Measurements from ENCODE around the gene SCO2.

SCO2 gene

DNA sequence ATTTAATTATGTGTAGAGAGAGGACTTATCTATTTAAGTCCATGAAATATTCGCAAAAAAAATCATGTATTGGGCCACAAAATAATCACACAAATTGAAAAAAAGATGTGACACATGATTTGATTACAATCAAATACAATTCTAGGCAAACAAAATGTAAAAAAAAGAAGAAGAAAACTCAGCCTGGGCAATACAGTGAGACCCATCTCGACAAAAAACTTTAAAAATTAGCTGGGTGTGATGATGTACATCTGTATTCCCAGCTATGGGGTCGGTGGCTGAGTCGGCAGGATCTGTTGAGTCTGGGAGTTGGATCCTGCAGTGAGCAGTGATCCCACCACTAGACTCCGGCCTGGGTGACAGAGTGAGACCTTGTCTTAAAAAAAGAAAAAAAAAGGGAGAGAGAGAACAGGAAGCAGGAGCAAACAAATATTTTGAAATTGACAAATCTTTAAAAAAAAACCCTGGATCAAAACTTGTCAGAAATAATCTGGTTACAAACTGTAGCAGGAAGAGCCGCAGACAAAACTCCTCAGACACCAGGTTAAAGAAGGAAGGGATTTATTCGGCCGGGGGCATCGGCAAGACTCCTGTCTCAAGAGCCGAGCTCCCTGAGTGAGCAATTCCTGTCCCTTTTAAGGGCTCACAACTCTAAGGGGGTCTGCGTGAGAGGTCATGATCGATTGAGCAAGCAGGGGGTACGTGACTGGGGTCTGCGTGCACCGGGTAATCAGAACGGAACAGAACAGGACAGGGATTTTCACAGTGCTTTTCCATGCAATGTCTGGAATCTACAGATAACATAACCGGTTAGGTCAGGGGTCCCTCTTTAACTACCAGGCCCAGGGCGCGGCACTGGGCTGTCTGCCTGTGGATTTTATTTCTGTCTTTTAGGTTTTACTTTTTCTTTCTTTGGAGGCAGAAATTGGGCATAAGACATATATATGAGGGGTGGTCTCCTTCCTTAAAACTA, 7.7 kb upstream of the SCO2 start:
- Histone ChIP-seq H3K4me3 (no peak overlapping the region), H3K4me1 (peaks cover 9% of the 10 kb centered on the region), H3K36me3 (replicated peaks) (no peaks in the 10 kb centered on the region), H3K27me3 (ENCODE audit: low read depth) (no peaks in the 10 kb centered on the region), H3K9me3 (no peaks in the 10 kb centered on the region)
- in situ Hi-C loops (cut with MboI; ENCODE audit: low sequenced_read_pairs), result no loop called here
- no peak for DNase-seq (ENCODE audit: low spot score in 2 of 2)

DNA sequence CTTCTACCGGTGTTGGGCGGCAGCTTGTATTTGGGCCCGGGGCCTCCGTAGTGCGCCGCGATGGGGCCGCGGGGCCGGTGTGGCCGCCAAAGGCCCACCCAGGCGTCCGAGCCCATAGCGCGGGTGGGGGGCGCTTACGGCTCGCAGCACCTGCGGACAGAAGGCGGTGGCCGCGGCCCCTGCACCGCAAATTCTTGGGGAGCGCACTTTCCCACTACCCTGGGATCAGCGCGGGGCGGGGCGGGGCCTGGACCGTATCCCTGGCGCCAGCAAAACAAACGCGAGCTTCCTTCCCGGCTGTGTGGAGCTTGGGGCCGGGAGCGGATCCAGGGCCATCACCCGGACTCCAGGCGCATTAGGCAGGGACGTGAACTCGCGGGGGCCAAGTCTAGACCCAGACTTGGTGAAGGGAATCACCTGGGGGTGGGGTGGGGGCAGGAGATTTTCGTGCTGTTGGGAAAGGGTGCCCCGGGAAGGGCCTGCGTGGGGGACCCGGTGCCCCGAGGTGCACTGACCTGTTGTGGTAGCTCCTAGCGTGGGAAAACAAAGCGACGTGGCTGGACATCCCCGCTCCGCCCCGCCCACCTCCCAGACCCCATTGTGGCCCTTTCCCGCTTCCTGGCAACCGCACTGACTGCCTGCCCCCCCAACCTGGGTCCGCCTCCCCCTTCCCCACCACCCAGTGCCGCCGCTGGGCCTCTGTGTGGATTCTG, 6.7 kb upstream of the SCO2 start:
- no peaks in the 10 kb centered on the region for H3K27me3 ChIP-seq (ENCODE audit: low read depth)
- H3K4me3 ChIP-seq, result no peak overlapping the region
- in situ Hi-C loops (cut with MboI; ENCODE audit: low sequenced_read_pairs), result no loop called here
- no peaks in the 10 kb centered on the region for H3K9me3 ChIP-seq
- peaks cover 11% of the 10 kb centered on the region for H3K4me1 ChIP-seq
- peak in 1 of 2 experiments; percentile 38 for DNase-seq (ENCODE audit: low spot score in 2 of 2)
- H3K36me3 ChIP-seq (replicated peaks), result no peaks in the 10 kb centered on the region

GRCh38 chr22:50531546-50531961, 6.2 kb upstream of the SCO2 start:
- Histone ChIP-seq H3K4me1 (peaks cover 17% of the 10 kb centered on the region), H3K27me3 (ENCODE audit: low read depth) (no peaks in the 10 kb centered on the region), H3K4me3 (peak overlapping the region; percentile 48), H3K36me3 (replicated peaks) (no peaks in the 10 kb centered on the region), H3K9me3 (no peaks in the 10 kb centered on the region)
- in situ Hi-C loops (cut with MboI; ENCODE audit: low sequenced_read_pairs), result no loop called here
- no peak for DNase-seq (ENCODE audit: low spot score in 2 of 2)

DNA sequence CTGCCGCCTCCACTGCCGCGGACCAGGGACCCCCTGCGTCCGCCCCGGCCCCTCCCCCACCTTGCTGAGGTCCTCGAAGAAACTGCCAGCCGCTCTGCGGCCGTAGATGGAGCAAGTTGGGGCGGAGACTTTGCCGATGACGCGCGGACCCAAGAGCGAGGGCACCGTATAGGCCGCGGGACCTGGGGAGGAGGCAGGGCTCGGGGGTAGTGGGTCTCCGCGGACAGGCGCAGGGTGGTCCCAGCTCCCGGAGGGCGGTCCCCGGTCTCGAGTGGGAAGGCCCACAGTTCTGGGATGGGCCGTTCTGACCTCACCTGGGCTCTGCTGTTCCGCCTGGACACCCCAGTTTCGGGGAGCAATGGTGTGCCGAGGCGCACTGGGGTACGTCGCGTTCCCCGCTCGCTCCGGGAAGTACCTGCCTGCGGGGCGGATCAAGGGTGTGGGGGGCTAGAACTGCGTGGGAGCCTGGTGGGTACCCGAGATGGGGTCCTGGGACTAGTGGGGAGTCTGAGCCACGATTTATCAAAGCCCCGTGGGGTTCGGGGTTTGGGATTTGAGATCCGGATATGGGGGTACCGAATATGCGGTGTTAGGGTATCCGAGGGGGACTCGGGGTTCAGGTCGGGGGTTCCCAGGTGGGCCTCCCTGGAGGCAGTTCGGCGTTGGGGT, 5.6 kb upstream of the SCO2 start:
- no peaks in the 10 kb centered on the region for H3K36me3 ChIP-seq (replicated peaks)
- in situ Hi-C loops (cut with MboI; ENCODE audit: low sequenced_read_pairs), result no loop called here
- H3K27me3 ChIP-seq (ENCODE audit: low read depth), result no peaks in the 10 kb centered on the region
- peaks cover 17% of the 10 kb centered on the region for H3K4me1 ChIP-seq
- H3K4me3 ChIP-seq, result peak overlapping the region; percentile 48
- peak; percentile 81 to 91 for DNase-seq (ENCODE audit: low spot score in 2 of 2)
- H3K9me3 ChIP-seq, result no peaks in the 10 kb centered on the region

- peaks cover 17% of the 10 kb centered on the region for H3K4me1 ChIP-seq
- DNase-seq (ENCODE audit: low spot score in 2 of 2), result no peak
- H3K36me3 ChIP-seq (replicated peaks), result no peaks in the 10 kb centered on the region
- no peaks in the 10 kb centered on the region for H3K27me3 ChIP-seq (ENCODE audit: low read depth)
- no peaks in the 10 kb centered on the region for H3K9me3 ChIP-seq
- in situ Hi-C loops (cut with MboI; ENCODE audit: low sequenced_read_pairs), result no loop called here
- H3K4me3 ChIP-seq, result peak overlapping the region; percentile 48
Observed at GRCh38 chr22:50530580-50530876, 5.1 kb upstream of the SCO2 start.

DNA sequence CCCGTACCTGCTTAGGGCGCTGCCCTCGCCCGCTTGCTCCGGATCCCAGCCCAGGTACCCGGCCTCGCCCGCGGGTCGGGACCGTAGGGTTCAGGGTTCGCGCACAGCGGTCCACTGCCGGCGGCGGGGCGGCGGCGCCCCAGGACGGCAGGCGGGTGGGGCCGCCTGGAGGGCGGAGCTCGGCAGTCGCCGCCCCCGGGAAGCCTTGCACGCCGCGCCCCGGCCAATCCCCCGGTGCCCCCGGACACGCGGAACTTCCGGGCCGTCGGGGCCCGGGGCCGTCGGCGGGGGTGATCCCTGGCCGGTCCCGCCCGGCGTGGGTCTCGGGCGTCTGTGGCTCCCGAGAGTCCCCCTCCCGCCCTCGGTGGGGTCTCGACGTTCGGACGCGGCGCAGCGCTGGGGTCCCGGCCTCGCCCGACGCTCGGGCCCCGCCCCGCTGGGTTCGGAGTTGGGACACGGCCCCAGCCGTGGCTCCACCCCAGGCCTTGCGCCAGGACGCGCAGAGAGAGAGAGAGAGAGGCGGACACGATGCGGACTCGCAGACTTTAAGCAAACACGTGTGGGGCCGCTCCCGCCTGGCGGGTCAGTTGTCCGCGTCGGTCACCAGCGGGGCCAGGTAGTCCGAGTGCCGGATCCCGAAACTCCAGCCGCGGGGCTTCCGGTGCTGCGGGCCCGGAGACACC, 4.6 kb upstream of the SCO2 start, which contains the start of gene TYMP:
TYMP (minus strand) TSS at position 116 of the 683 bp plus-strand sequence. CDS start 303 bp downstream, outside the sequence.
- in situ Hi-C loops (cut with MboI; ENCODE audit: low sequenced_read_pairs), result no loop called here
- Histone ChIP-seq H3K36me3 (replicated peaks) (peaks cover 3% of the 10 kb centered on the region; the same call in 1 of the 2 replicates), H3K4me3 (peak within 1 kb of the TSS; percentile 48), H3K9me3 (no peaks in the 10 kb centered on the region), H3K27me3 (ENCODE audit: low read depth) (no peaks in the 10 kb centered on the region), H3K4me1 (peaks cover 17% of the 10 kb centered on the region)
- DNase-seq (ENCODE audit: low spot score in 2 of 2), result peak; percentile 34 to 81

- Histone ChIP-seq H3K36me3 (replicated peaks) (peaks cover 5% of the 10 kb centered on the region; the same call in 1 of the 2 replicates), H3K4me1 (peaks cover 17% of the 10 kb centered on the region), H3K9me3 (no peaks in the 10 kb centered on the region), H3K27me3 (ENCODE audit: low read depth) (no peaks in the 10 kb centered on the region), H3K4me3 (no peak overlapping the region)
- no peak for DNase-seq (ENCODE audit: low spot score in 2 of 2)
- in situ Hi-C loops (cut with MboI; ENCODE audit: low sequenced_read_pairs), result no loop called here
Observed at GRCh38 chr22:50529416-50529896, 4.1 kb upstream of the SCO2 start.

GRCh38 chr22:50528682-50529415, 3.5 kb upstream of the SCO2 start:
- H3K27me3 ChIP-seq (ENCODE audit: low read depth), result no peaks in the 10 kb centered on the region
- H3K4me3 ChIP-seq, result no peak overlapping the region
- H3K9me3 ChIP-seq, result no peaks in the 10 kb centered on the region
- peak in 1 of 2 experiments; percentile 35 for DNase-seq (ENCODE audit: low spot score in 2 of 2)
- peaks cover 11% of the 10 kb centered on the region for H3K36me3 ChIP-seq (replicated peaks)
- peaks cover 17% of the 10 kb centered on the region for H3K4me1 ChIP-seq
- in situ Hi-C loops (cut with MboI; ENCODE audit: low sequenced_read_pairs), result no loop called here

DNA sequence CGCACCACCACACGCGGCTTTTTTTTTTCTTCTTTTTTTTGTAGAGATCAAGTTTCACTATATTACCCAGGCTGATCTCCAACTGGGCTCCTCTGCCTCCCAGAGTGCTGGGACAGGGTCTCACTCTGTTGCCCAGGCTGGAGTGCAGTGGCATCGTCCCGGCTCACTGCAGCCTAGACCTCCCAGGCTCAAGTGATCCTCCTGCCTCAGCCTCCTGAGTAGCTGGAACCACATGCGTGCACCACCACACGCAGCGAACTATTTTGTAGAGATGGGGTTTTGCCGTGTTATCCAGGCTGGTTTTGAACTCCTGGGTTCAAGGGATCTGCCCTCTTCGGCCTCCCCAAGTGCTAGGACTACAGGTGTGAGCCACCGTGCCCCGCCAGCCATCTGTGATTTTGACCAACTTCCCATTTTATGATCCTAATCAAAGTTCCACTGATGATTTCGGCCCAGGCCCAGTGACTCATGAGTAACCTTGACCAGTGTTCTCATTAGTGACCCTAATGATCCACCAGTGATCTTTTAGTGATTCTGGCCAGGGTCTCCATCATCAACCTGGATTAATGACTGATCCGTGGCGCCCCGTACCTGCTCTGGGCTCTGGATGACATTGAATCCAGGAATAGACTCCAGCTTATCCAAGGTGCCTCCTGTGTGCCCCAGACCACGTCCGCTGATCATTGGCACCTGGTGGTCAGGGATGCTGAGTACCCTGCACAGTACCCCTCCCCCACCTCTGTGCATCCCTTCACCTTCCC, 2.7 kb upstream of the SCO2 start:
- in situ Hi-C loops (cut with MboI; ENCODE audit: low sequenced_read_pairs), result no loop called here
- H3K9me3 ChIP-seq, result no peaks in the 10 kb centered on the region
- no peaks in the 10 kb centered on the region for H3K27me3 ChIP-seq (ENCODE audit: low read depth)
- no peak for DNase-seq (ENCODE audit: low spot score in 2 of 2)
- peaks cover 17% of the 10 kb centered on the region for H3K4me1 ChIP-seq
- H3K4me3 ChIP-seq, result no peak overlapping the region
- peaks cover 18% of the 10 kb centered on the region for H3K36me3 ChIP-seq (replicated peaks)

DNA sequence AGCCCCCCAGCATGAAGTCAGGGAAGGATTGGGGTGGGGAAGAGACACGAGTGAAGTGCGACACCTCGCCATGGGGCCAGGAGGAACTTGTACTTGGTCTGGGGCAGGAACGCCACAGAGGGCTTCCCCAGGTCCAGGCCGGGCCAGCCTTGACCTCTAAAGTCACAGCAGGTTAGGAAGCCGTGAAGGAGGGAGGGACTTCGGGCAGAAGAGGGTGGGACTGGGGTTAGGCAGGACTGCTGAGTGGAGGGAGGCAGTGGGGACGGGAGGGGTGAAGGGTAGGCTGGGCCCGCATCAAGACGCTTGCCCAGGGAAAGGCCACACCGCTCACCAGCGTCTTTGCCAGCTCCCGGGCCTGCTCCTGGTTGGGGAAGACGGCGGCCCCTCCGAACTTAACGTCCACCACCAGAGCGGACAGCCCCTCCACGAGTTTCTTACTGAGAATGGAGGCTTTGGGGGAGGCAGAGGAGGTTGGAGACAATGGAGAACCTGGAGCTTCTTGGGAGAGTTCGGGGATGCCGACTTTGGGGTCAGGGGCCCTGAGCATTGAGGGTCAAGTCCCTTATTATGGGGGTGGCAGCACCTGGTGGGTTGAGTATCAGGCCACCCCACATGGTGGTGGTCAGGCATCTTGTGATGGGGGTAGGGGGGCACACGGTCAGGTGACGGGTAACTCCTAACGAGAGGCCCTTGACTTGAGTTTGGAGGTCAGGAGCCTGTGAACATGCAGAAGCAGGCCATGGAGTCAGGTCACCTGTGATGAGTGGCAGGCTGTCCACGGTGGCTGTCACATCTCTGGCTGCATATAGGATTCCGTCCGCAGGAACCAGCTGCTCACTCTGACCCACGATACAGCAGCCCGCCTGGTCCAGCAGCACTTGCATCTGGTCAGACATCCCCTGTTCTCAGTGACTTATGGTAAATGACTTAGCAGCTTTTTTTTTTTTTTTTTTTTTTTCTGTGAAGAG, 1.7 kb upstream of the SCO2 start:
- H3K27me3 ChIP-seq (ENCODE audit: low read depth), result no peaks in the 10 kb centered on the region
- DNase-seq (ENCODE audit: low spot score in 2 of 2), result peak; percentile 82 to 90
- peak overlapping the region; percentile 87 for H3K4me3 ChIP-seq
- in situ Hi-C loops (cut with MboI; ENCODE audit: low sequenced_read_pairs), result no loop called here
- peaks cover 17% of the 10 kb centered on the region for H3K4me1 ChIP-seq
- H3K36me3 ChIP-seq (replicated peaks), result peaks cover 27% of the 10 kb centered on the region
- H3K9me3 ChIP-seq, result no peaks in the 10 kb centered on the region

DNA sequence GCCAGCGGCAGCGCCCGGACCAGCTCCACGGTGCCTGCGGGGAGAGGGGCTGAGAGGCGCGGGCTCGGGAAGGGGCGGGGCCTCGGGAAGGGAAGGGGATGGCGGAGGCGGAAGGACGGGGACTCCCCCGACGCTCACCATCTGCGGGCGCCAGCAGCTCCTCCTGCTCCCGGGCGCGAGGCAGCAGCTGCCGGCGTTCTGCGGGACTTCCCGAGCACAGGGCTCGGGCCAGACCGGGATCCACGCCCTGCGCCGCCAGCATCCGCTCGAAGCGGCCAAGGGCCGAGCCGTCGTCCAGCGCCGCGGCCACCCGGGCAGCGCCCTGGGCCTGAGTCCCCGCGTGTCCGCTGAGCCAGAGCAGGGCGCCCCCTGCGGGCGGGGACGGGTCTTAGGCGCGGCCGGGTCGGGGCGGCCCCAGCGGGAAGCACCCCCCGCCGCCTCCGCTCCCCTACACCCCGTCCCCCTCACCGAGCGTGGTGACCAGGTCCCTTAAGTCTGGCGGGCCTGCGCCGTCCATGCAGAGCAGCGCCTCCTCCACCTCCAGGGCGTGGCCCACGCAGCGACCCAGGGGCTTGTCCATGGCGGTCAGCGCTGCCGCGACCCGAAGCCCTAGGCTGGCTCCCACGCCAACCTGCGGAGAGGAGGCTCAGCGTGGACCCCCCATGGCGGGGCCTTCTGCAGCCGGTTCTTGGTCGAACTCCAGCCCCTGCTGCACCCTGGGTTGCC, 873 bp upstream of the SCO2 start:
- no peaks in the 10 kb centered on the region for H3K27me3 ChIP-seq (ENCODE audit: low read depth)
- no peaks in the 10 kb centered on the region for H3K9me3 ChIP-seq
- peaks cover 35% of the 10 kb centered on the region for H3K36me3 ChIP-seq (replicated peaks)
- in situ Hi-C loops (cut with MboI; ENCODE audit: low sequenced_read_pairs), result no loop called here
- peak overlapping the region; percentile 87 for H3K4me3 ChIP-seq
- DNase-seq (ENCODE audit: low spot score in 2 of 2), result peak; percentile 69 to 93
- H3K4me1 ChIP-seq, result peaks cover 16% of the 10 kb centered on the region
